HepG2 (cell line): ENCODE measurements around the gene EEF1AKMT3. TPM values are rescaled to one million over a fixed set of nuclear protein-coding genes. Genes with fewer than 3 reads are reported as not detected.
A peak's percentile ranks its signal among the peaks of the same experiment; 100 is the strongest.

ENCODE experiments used
- BORCS8-MEF2B ChIP-seq: sonication (generic); formaldehyde crosslinking; IDR thresholded peaks from 2 replicates; pipeline ENCODE4 v1.8.0; 2022; ENCODE audit warnings: mild to moderate bottlenecking, missing genetic modification reagents
- CHD2 ChIP-seq: IDR thresholded peaks from 2 replicates; pipeline ENCODE4 v1.6.1; 2011; ENCODE audit warnings: low read depth, low read length, improper control_type of control experiment
- ETV5 ChIP-seq: IDR thresholded peaks from 2 replicates; pipeline ENCODE4 v1.6.1; 2018; ENCODE audit warnings: missing biosample characterization, missing genetic modification reagents, inconsistent platforms, borderline replicate concordance
- HNF4G ChIP-seq, 2 experiments: sonication (generic) in 1 of 2; formaldehyde crosslinking in 1 of 2; IDR thresholded peaks; 2 replicates each; pipeline versions ENCODE4 v1.4.0 to v1.6.1; 2011 to 2020; ENCODE audit warnings: borderline replicate concordance in 2 of 2, low read depth in 2 of 2, mild to moderate bottlenecking in 2 of 2, low read length in 1 of 2, missing genetic modification reagents in 1 of 2, moderate library complexity in 1 of 2
- JDP2 ChIP-seq: sonication (generic); formaldehyde crosslinking; IDR thresholded peaks from 2 replicates; pipeline ENCODE4 v1.8.1; 2022; ENCODE audit warnings: missing genetic modification reagents, borderline replicate concordance
- KAT2B ChIP-seq: fragments of 150-350 bp; IDR thresholded peaks from 2 replicates; pipeline ENCODE4 v1.6.1; 2014; ENCODE audit warnings: low read depth, low read length, borderline replicate concordance
- MBNL3 ChIP-seq: fragments of 250-450 bp; sonication (Bioruptor Pico); conservative IDR thresholded peaks from 2 replicates; pipeline ENCODE4 v1.8.0; 2022; ENCODE audit warnings: mild to moderate bottlenecking, inconsistent platforms
- MIER2 ChIP-seq: IDR thresholded peaks from 2 replicates; pipeline ENCODE4 v1.6.1; 2016; ENCODE audit warnings: missing biosample characterization, missing genetic modification reagents
- MIXL1 ChIP-seq: IDR thresholded peaks from 2 replicates; pipeline ENCODE4 v1.6.1; 2016
- NKX3-1 ChIP-seq: sonication (generic); formaldehyde crosslinking; IDR thresholded peaks from 2 replicates; pipeline ENCODE4 v1.5.0; 2020; ENCODE audit warnings: missing genetic modification reagents
- NR2C2 ChIP-seq: sonication (generic); formaldehyde crosslinking; IDR thresholded peaks from 2 replicates; pipeline ENCODE4 v1.4.0; 2020; ENCODE audit warnings: missing genetic modification reagents, mild to moderate bottlenecking, moderate library complexity, borderline replicate concordance
- PBX2 ChIP-seq: IDR thresholded peaks from 2 replicates; pipeline ENCODE4 v1.6.1; 2016; ENCODE audit warnings: control low read depth
- POLR2A ChIP-seq, 2 experiments: IDR thresholded peaks; 2 replicates each; pipeline ENCODE4 v1.6.1; 2011; ENCODE audit warnings: low read depth in 2 of 2, low read length in 2 of 2, mild to moderate bottlenecking in 1 of 2, moderate library complexity in 1 of 2; ENCODE audit not compliant: insufficient read depth in 1 of 2
- POLR2AphosphoS2 ChIP-seq: IDR thresholded peaks from 2 replicates; pipeline ENCODE4 v1.6.1; 2011; ENCODE audit warnings: low read depth, low read length, improper control_type of control experiment
- PREB ChIP-seq: sonication (generic); formaldehyde crosslinking; IDR thresholded peaks from 2 replicates; pipeline ENCODE4 v1.4.0; 2020; ENCODE audit warnings: missing genetic modification reagents
- SUZ12 ChIP-seq: fragments of 150-350 bp; IDR thresholded peaks from 2 replicates; pipeline ENCODE4 v1.6.1; 2014; ENCODE audit warnings: low read depth, low read length
- TCF7 ChIP-seq: sonication (generic); IDR thresholded peaks from 2 replicates; pipeline ENCODE4 v1.6.1; 2016; ENCODE audit warnings: antibody characterized with exemption, low read depth
- THAP11 ChIP-seq: IDR thresholded peaks from 2 replicates; pipeline ENCODE4 v1.6.1; 2016; ENCODE audit warnings: missing biosample characterization, missing genetic modification reagents
- ZBTB38 ChIP-seq: sonication (generic); formaldehyde crosslinking; IDR thresholded peaks from 2 replicates; pipeline ENCODE4 v1.5.1; 2020; ENCODE audit warnings: mild to moderate bottlenecking, missing genetic modification reagents
- ZEB1 ChIP-seq: IDR thresholded peaks from 2 replicates; pipeline ENCODE4 v1.6.1; 2012; ENCODE audit warnings: mild to moderate bottlenecking, low read depth, inconsistent platforms; ENCODE audit not compliant: insufficient replicate concordance
- ZMYM4 ChIP-seq: sonication (generic); formaldehyde crosslinking; IDR thresholded peaks from 2 replicates; pipeline ENCODE4 v1.8.1; 2023; ENCODE audit warnings: mild to moderate bottlenecking, missing genetic modification reagents
- ZNF180 ChIP-seq: sonication (generic); formaldehyde crosslinking; IDR thresholded peaks from 2 replicates; pipeline ENCODE4 v1.4.0; 2020; ENCODE audit warnings: low read depth, missing genetic modification reagents, borderline replicate concordance
- ZNF24 ChIP-seq: fragments of 450-650 bp; IDR thresholded peaks from 2 replicates; pipeline ENCODE4 v1.6.1; 2017; ENCODE audit warnings: antibody characterized with exemption, mild to moderate bottlenecking
- ZNF280D ChIP-seq: sonication (generic); formaldehyde crosslinking; IDR thresholded peaks from 2 replicates; pipeline ENCODE4 v1.5.1; 2020; ENCODE audit warnings: mild to moderate bottlenecking, missing genetic modification reagents
- ZNF282 ChIP-seq: fragments of 450-650 bp; IDR thresholded peaks from 2 replicates; pipeline ENCODE4 v1.6.1; 2018; ENCODE audit not compliant: partially characterized antibody
- ZNF713 ChIP-seq: sonication (generic); formaldehyde crosslinking; IDR thresholded peaks from 2 replicates; pipeline ENCODE4 v1.4.0; 2020; ENCODE audit warnings: mild to moderate bottlenecking, missing genetic modification reagents
- ZNF782 ChIP-seq: sonication (generic); formaldehyde crosslinking; IDR thresholded peaks from 2 replicates; pipeline ENCODE4 v1.4.0; 2020; ENCODE audit warnings: missing genetic modification reagents, mild to moderate bottlenecking, borderline replicate concordance
- ZNF841 ChIP-seq: sonication (generic); formaldehyde crosslinking; IDR thresholded peaks from 2 replicates; pipeline ENCODE4 v1.8.1; 2023; ENCODE audit warnings: missing genetic modification reagents, borderline replicate concordance
- polyA plus RNA-seq, 8 experiments: library from polyadenylated mRNA; depleted of rRNA in 3 of 8; stranded (reverse) in 7 of 8; unstranded in 1 of 8; fragments of >200 nt; fragmentation: Illumina TruSeq in 4 of 8; extraction: Trizol in 4 of 8; gene quantifications; 2 replicates each; pipeline versions ENCODE4 v1.2.1 to v1.2.3, GENCODE V29; 2011 to 2016; ENCODE audit warnings: low read depth in 4 of 8, missing spikeins in 1 of 8, mixed read lengths in 1 of 8; ENCODE audit not compliant: insufficient read depth in 1 of 8
- total RNA-seq, 5 experiments: library from RNA; depleted of rRNA; stranded (reverse); fragments of >200 nt; fragmentation: Illumina TruSeq; extraction: Trizol; gene quantifications; 2 replicates each; pipeline ENCODE4 v1.2.3, GENCODE V29; 2016; ENCODE audit warnings: low read depth in 1 of 5

EEF1AKMT3 gene
- total and polyA plus RNA-seq, 2 of the 13 experiments (the other 11 are each of a cell fraction or from before 2014, with no cell fraction given), result 4.7 to 11.4 TPM

- TF ChIP-seq NR2C2 (CRISPR knock-in tag), result no peak
- TF ChIP-seq TCF7, result no peak
- TF ChIP-seq KAT2B, result no peak
- peak; percentile 66; the same call in 1 of the 2 replicates for TF ChIP-seq THAP11 (CRISPR knock-in tag)
- TF ChIP-seq SUZ12, result no peak
- TF ChIP-seq ZNF180 (CRISPR knock-in tag), result no peak
- no peak for TF ChIP-seq MIER2 (CRISPR knock-in tag)
- TF ChIP-seq ZMYM4 (CRISPR knock-in tag), result peak; percentile 48; the same call in 1 of the 2 replicates
- TF ChIP-seq ZNF24, result no peak
- no peak for TF ChIP-seq CHD2
- no peak for TF ChIP-seq ZNF713
- peak; percentile 57 to 66 for TF ChIP-seq POLR2A (IDR thresholded peaks at IDR 0.05; ENCODE audit: insufficient read depth in 1 of 2, low read depth in 2 of 2, low read length in 2 of 2)
- TF ChIP-seq NKX3-1 (CRISPR knock-in tag), result no peak
- TF ChIP-seq HNF4G (IDR thresholded peaks at IDR 0.05; ENCODE audit: borderline replicate concordance, low read depth, low read length), result no peak
- TF ChIP-seq HNF4G (CRISPR knock-in tag; IDR thresholded peaks at IDR 0.05; ENCODE audit: borderline replicate concordance, low read depth), result no peak
- no peak for TF ChIP-seq ZBTB38 (CRISPR knock-in tag)
- TF ChIP-seq ZNF280D (CRISPR knock-in tag), result no peak
- TF ChIP-seq PBX2, result peak; percentile 90
- TF ChIP-seq ZEB1, result no peak
- no peak for TF ChIP-seq JDP2
- peak; percentile 68 for TF ChIP-seq ETV5 (CRISPR knock-in tag)
- no peak for TF ChIP-seq PREB (CRISPR knock-in tag)
- TF ChIP-seq MBNL3 (CRISPR knock-in tag), result no peak
- no peak for TF ChIP-seq ZNF782 (CRISPR knock-in tag)
- no peak for TF ChIP-seq BORCS8-MEF2B (CRISPR knock-in tag)
- no peak for TF ChIP-seq ZNF841 (CRISPR knock-in tag)
- no peak; the same call in 1 of the 2 replicates for TF ChIP-seq POLR2AphosphoS2
- no peak for TF ChIP-seq MIXL1
- no peak for TF ChIP-seq ZNF282
These were observed 27.5 kb upstream of the EEF1AKMT3 start, which contains the start of gene TSPAN31 (continued) for GRCh38 chr12:57744777-57745484.
